ENCODE results near the gene PDE6B.

- no peak for TF ChIP-seq POLR2A (IDR thresholded peaks at IDR 0.05; ENCODE audit: low read length)
- TF ChIP-seq GATA1 (IDR thresholded peaks at IDR 0.05; ENCODE audit: low read depth, low read length) = no peak
Observed at GRCh38 chr4:632196-632790, 6.9 kb downstream of the PDE6B start.

All from erythroblast (primary cell).